Sigmoid colon (tissue), 7 donors: Measurements from ENCODE around the gene CCDC90B. TPM values are rescaled to one million over a fixed set of nuclear protein-coding genes. Genes with fewer than 3 reads are reported as not detected.

Experiments used
- DNase-seq: peaks from one replicate; pipeline ENCODE4 v3.0.0-alpha.2; 2019
- H3K27ac ChIP-seq, 4 donors: fragments of 200-600 bp; sonication (generic); one replicate each; pipeline ENCODE4 v1.5.1; 2016 to 2019; ENCODE audit warnings: mild to moderate bottlenecking in 1 of 4
- H3K27me3 ChIP-seq, 3 donors: fragments of 200-600 bp; sonication (generic); one replicate each; pipeline ENCODE4 v1.5.1; 2019; ENCODE audit warnings: mild to moderate bottlenecking in 1 of 3
- H3K36me3 ChIP-seq, 4 donors: fragments of 200-600 bp; sonication (generic); one replicate each; pipeline ENCODE4 v1.5.1; 2016 to 2019
- H3K4me1 ChIP-seq, 4 donors: fragments of 200-600 bp; sonication (generic); one replicate each; pipeline ENCODE4 v1.5.1; 2017 to 2019
- H3K4me3 ChIP-seq, 4 donors: fragments of 200-600 bp; sonication (generic); one replicate each; pipeline ENCODE4 v1.5.1; 2017 to 2019; ENCODE audit warnings: mild to moderate bottlenecking in 2 of 4, moderate library complexity in 1 of 4
- H3K9me3 ChIP-seq, 4 donors: fragments of 200-600 bp in 3 of 4; sonication (generic) in 3 of 4; one replicate each; pipeline versions ENCODE4 v1.5.1 to v1.6.1; 2013 to 2019
- CTCF ChIP-seq, 4 experiments: fragments of 450-650 bp in 3 of 4; fragments of 200-600 bp in 1 of 4; IDR thresholded peaks; one replicate each; pipeline ENCODE4 v1.5.1; 2016 to 2019; ENCODE audit warnings: antibody characterized with exemption in 4 of 4, mild to moderate bottlenecking in 3 of 4, moderate library complexity in 2 of 4
- EP300 ChIP-seq, 4 donors: sonication (generic); formaldehyde crosslinking; IDR thresholded peaks; one replicate each; pipeline ENCODE4 v1.6.1; 2017; ENCODE audit warnings: antibody characterized with exemption in 4 of 4
- POLR2A ChIP-seq, 2 donors: fragments of 450-650 bp; IDR thresholded peaks; one replicate each; pipeline ENCODE4 v1.6.1; 2016; ENCODE audit warnings: antibody characterized with exemption in 2 of 2, mild to moderate bottlenecking in 2 of 2, moderate library complexity in 2 of 2
- POLR2AphosphoS5 ChIP-seq, 4 donors: sonication (generic); formaldehyde crosslinking; IDR thresholded peaks; one replicate each; pipeline ENCODE4 v1.6.1; 2017; ENCODE audit warnings: antibody characterized with exemption in 4 of 4
- WGBS, 2 donors: extraction: QIAGEN DNeasy Blood & Tissue Kit; methylation state at CpG; one replicate each; pipeline ENCODE4 v1.1.7; 2013; 5-methylcytosine and 5-hydroxymethylcytosine counted together
- intact Hi-C: fragments of 100-400 bp; cut with DNase I; formaldehyde crosslinking; loops from one replicate; pipeline ENCODE4 v1.15.1; 2023
- polyA plus RNA-seq, 3 donors: library from polyadenylated mRNA; stranded (reverse); fragments of 200-250 nt; gene quantifications; one replicate each; pipeline ENCODE4 v1.2.3, GENCODE V29; 2013
- total RNA-seq, 4 donors: library from RNA; depleted of rRNA; stranded (reverse); fragments of >200 nt; gene quantifications; one replicate each; pipeline ENCODE4 v1.1.0, GENCODE V29; 2016
- donor health status: healthy with polysubstance abuse.
- donor health status: Bipolar disorder and iron deficiency.
- donor health status: healthy.

The CCDC90B gene
- total and polyA plus RNA-seq, 7 donors, result 28.6 to 51.3 (median 44.4) TPM

DNA sequence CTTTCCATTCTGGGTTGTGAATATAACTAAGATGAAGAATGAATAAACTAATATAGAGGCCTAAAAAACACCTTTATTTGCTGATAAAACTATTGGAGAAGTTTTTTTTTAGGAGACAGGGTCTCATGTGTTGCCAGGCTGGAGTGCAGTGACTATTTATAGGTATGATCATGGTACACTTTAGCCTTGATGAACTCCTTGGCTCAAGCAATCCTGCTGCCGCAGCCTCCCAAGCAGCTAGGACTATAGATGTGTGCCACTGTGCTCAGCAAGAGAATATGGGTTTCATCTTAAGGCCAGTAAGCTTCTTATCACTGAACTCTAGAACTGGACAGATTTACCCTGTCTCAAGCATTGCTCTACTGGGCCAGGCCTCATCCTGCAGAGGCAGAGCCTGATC lies 26.6 kb downstream of the CCDC90B start:
- H3K36me3 ChIP-seq, result peaks cover 10 to 75% (median 20%) of the 10 kb centered on the region in 4 donors
- intact Hi-C loops, result no loop called here
- H3K4me1 ChIP-seq, result no peaks in the 10 kb centered on the region
- H3K27ac ChIP-seq, result no peak overlapping the region
- no peak for TF ChIP-seq POLR2A (IDR thresholded peaks at IDR 0.05)
- TF ChIP-seq EP300 (IDR thresholded peaks at IDR 0.05), result no peak
- TF ChIP-seq POLR2AphosphoS5 (IDR thresholded peaks at IDR 0.05), result no peak
- no peak for TF ChIP-seq CTCF (IDR thresholded peaks at IDR 0.05)
- no peak overlapping the region for H3K4me3 ChIP-seq
- DNase-seq, result no peak
- no peaks in the 10 kb centered on the region for H3K27me3 ChIP-seq
- no peaks in the 10 kb centered on the region for H3K9me3 ChIP-seq
- WGBS, 2 donors, result 100% methylated on average over 1 of the region's 1 CpG

- H3K27ac ChIP-seq, result no peak overlapping the region
- 98 to 99% methylated on average over 3 of the region's 3 CpGs for WGBS, 2 donors
- no peak for TF ChIP-seq EP300 (IDR thresholded peaks at IDR 0.05)
- no peak for TF ChIP-seq POLR2AphosphoS5 (IDR thresholded peaks at IDR 0.05)
- no peak for TF ChIP-seq POLR2A (IDR thresholded peaks at IDR 0.05)
- TF ChIP-seq CTCF (IDR thresholded peaks at IDR 0.05), result no peak
- no peaks in the 10 kb centered on the region for H3K4me1 ChIP-seq
- no peak overlapping the region for H3K4me3 ChIP-seq
- peaks cover under 1 to 57% (median 10%) of the 10 kb centered on the region in 4 donors for H3K36me3 ChIP-seq
- intact Hi-C loops, result no loop called here
- no peak for DNase-seq
- H3K9me3 ChIP-seq, result no peaks in the 10 kb centered on the region
- no peaks in the 10 kb centered on the region for H3K27me3 ChIP-seq
These were observed 28.4 kb downstream of the CCDC90B start for GRCh38 chr11:83257761-83258168.

- peaks cover 0 to 49% (median 10%) of the 10 kb centered on the region in 4 donors for H3K36me3 ChIP-seq
- 43 to 53% methylated on average over 3 of the region's 3 CpGs for WGBS, 2 donors
These were observed 29.4 kb downstream of the CCDC90B start for GRCh38 chr11:83256602-83257340.

DNA sequence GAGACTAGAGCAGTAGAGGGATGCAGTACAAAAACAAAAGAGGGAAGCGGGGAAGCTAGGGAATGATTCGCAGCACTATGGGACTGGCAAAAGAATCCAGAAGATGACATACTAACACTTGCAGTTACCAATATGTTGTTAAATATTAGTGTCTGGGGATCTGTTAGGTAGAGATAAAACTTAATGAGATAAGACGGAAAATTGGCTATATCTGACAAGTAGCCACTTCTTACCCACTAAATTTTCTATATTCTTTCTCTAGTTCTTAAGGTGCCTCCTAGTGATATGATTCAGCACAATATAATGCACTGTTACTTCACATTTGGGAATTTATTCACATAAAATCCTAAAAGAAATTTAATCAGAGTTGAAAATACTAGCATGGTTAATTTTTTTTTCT lies 30.8 kb downstream of the CCDC90B start:
- intact Hi-C loops, result no loop called here
- Histone ChIP-seq H3K4me3 (no peak overlapping the region), H3K36me3 (peaks cover 0 to 35% (median 7%) of the 10 kb centered on the region in 4 donors), H3K27me3 (no peaks in the 10 kb centered on the region), H3K4me1 (no peaks in the 10 kb centered on the region), H3K27ac (no peak overlapping the region), H3K9me3 (no peaks in the 10 kb centered on the region)
- WGBS, 2 donors, result 95 to 97% methylated on average over 3 of the region's 3 CpGs
- no peak for DNase-seq
- TF ChIP-seq EP300 (IDR thresholded peaks at IDR 0.05) (no peak), POLR2A (IDR thresholded peaks at IDR 0.05) (no peak), POLR2AphosphoS5 (IDR thresholded peaks at IDR 0.05) (no peak), CTCF (IDR thresholded peaks at IDR 0.05) (no peak)

More at GRCh38 chr11:83256602-83257340, 29.4 kb downstream of the CCDC90B start:
- no peaks in the 10 kb centered on the region for H3K27me3 ChIP-seq
- H3K27ac ChIP-seq, result no peak overlapping the region
- no peak overlapping the region for H3K4me3 ChIP-seq
- no peaks in the 10 kb centered on the region for H3K4me1 ChIP-seq
- intact Hi-C loops, result no loop called here
- H3K9me3 ChIP-seq, result no peaks in the 10 kb centered on the region
- no peak for TF ChIP-seq EP300 (IDR thresholded peaks at IDR 0.05)
- no peak for TF ChIP-seq POLR2AphosphoS5 (IDR thresholded peaks at IDR 0.05)
- TF ChIP-seq POLR2A (IDR thresholded peaks at IDR 0.05), result no peak
- TF ChIP-seq CTCF (IDR thresholded peaks at IDR 0.05), result no peak
- no peak for DNase-seq
